ENCODE data around the gene WDR91. TPM values are rescaled to one million over a fixed set of nuclear protein-coding genes. Genes with fewer than 3 reads are reported as not detected.

WDR91 gene
- total RNA-seq, 3 donors from 2014 or later, result 6.4 to 15.4 (median 10.1) TPM

- TF ChIP-seq CTCF (IDR thresholded peaks at IDR 0.05), result no peak
- intact Hi-C loops (cut with DNase I, micrococcal nuclease), result no loop called here
- no peak for ATAC-seq
These were observed 15.2 kb downstream of the WDR91 start for GRCh38 chr7:135195968-135196629.

GRCh38 chr7:135195156-135195555, 16.2 kb downstream of the WDR91 start:
- Histone ChIP-seq H3K4me1 (ENCODE audit: low read depth) (no peaks in the 10 kb centered on the region), H3K9me3 (no peaks in the 10 kb centered on the region), H3K4me3 (no peak overlapping the region), H3K36me3 (ENCODE audit: low read depth) (no peaks in the 10 kb centered on the region)
- DNase-seq, result no peak
- no peak for TF ChIP-seq CTCF (IDR thresholded peaks at IDR 0.05)
- intact Hi-C loops (cut with DNase I, micrococcal nuclease), result no loop called here
- no peak for ATAC-seq

More at GRCh38 chr7:135195968-135196629, 15.2 kb downstream of the WDR91 start:
- Histone ChIP-seq H3K4me1 (ENCODE audit: low read depth) (no peaks in the 10 kb centered on the region), H3K4me3 (no peak overlapping the region), H3K36me3 (ENCODE audit: low read depth) (no peaks in the 10 kb centered on the region), H3K9me3 (no peaks in the 10 kb centered on the region)
- no peak for DNase-seq

- Histone ChIP-seq H3K4me1 (ENCODE audit: low read depth) (no peaks in the 10 kb centered on the region), H3K4me3 (no peak overlapping the region), H3K36me3 (ENCODE audit: low read depth) (no peaks in the 10 kb centered on the region), H3K9me3 (no peaks in the 10 kb centered on the region)
- TF ChIP-seq CTCF (IDR thresholded peaks at IDR 0.05), result no peak
- DNase-seq (no peak), ATAC-seq (no peak)
- intact Hi-C loops (cut with DNase I, micrococcal nuclease), result no loop called here
These were observed 16.7 kb downstream of the WDR91 start for GRCh38 chr7:135194494-135195095.

GRCh38 chr7:135193615-135194081, 17.7 kb downstream of the WDR91 start:
- Histone ChIP-seq H3K9me3 (no peaks in the 10 kb centered on the region), H3K4me3 (no peak overlapping the region), H3K36me3 (ENCODE audit: low read depth) (no peaks in the 10 kb centered on the region), H3K4me1 (ENCODE audit: low read depth) (no peaks in the 10 kb centered on the region)
- intact Hi-C loops (cut with DNase I, micrococcal nuclease), result no loop called here
- DNase-seq (no peak), ATAC-seq (no peak)
- TF ChIP-seq CTCF (IDR thresholded peaks at IDR 0.05), result no peak

- no peaks in the 10 kb centered on the region for H3K36me3 ChIP-seq (ENCODE audit: low read depth)
- H3K9me3 ChIP-seq, result no peaks in the 10 kb centered on the region
- ATAC-seq (no peak), DNase-seq (no peak)
- TF ChIP-seq CTCF (IDR thresholded peaks at IDR 0.05), result no peak
- intact Hi-C loops (cut with DNase I, micrococcal nuclease), result no loop called here
- no peak overlapping the region for H3K4me3 ChIP-seq
- no peaks in the 10 kb centered on the region for H3K4me1 ChIP-seq (ENCODE audit: low read depth)
These were observed 18.3 kb downstream of the WDR91 start for GRCh38 chr7:135192914-135193536.
